Stimulated activated CD4-positive, alpha-beta T cell treated with anti-CD3 and anti-CD28 coated beads, Interleukin-12 subunit alpha, Interleukin-12 subunit beta, amount 100 ng/mL, for 24 hours (primary cell): Measurements from ENCODE around the gene TMEM219.
"Not testable (repeated sequence)": the region's sequence is repeated elsewhere in the genome, so short reads cannot be mapped to it uniquely, and the experiment has no call there.

Experiments
- DNase-seq, 2 experiments: peaks; one replicate each; pipeline ENCODE4 v3.0.0-alpha.2; 2020; ENCODE audit warnings: low read depth in 2 of 2

The TMEM219 gene

GRCh38 chr16:29951625-29952365, 10.1 kb upstream of the TMEM219 start:
- DNase-seq: no peak

GRCh38 chr16:29958756-29959155, 3.1 kb upstream of the TMEM219 start:
- no peak for DNase-seq

GRCh38 chr16:29959293-29959692, 2.6 kb upstream of the TMEM219 start:
- DNase-seq: no peak

GRCh38 chr16:29959821-29960220, 2.1 kb upstream of the TMEM219 start:
- not testable (repeated sequence) for DNase-seq

- DNase-seq: no peak
These were observed 776 bp upstream of the TMEM219 start for GRCh38 chr16:29961127-29961478.

- no peak for DNase-seq
These were observed 590 bp downstream of the TMEM219 start for GRCh38 chr16:29962344-29962994.

GRCh38 chr16:29963021-29963743, 1.3 kb downstream of the TMEM219 start:
- no peak for DNase-seq

GRCh38 chr16:29968205-29968604, 6.3 kb downstream of the TMEM219 start:
- DNase-seq: no peak

GRCh38 chr16:29971304-29971703, 9.4 kb downstream of the TMEM219 start:
- no peak for DNase-seq

- DNase-seq: no peak
These were observed 10.6 kb downstream of the TMEM219 start for GRCh38 chr16:29972500-29972899.

GRCh38 chr16:29972992-29973383, 11.1 kb downstream of the TMEM219 start:
- DNase-seq: no peak

- DNase-seq: peak; percentile 93 to 95
These were observed 11.7 kb downstream of the TMEM219 start, which contains the start of gene TAOK2 for GRCh38 chr16:29973384-29974246. Gene TAOK2 (plus strand): TSS chr16:29973868. CDS start chr16:29977773, 3,905 bp downstream.

GRCh38 chr16:29974291-29975133, 12.6 kb downstream of the TMEM219 start:
- DNase-seq: no peak

GRCh38 chr16:29975134-29975538, 13.3 kb downstream of the TMEM219 start:
- DNase-seq: no peak

- no peak for DNase-seq
These were observed 14.1 kb downstream of the TMEM219 start for GRCh38 chr16:29975811-29976511.

GRCh38 chr16:29977063-29977825, 15.4 kb downstream of the TMEM219 start:
- no peak for DNase-seq

- DNase-seq: no peak
These were observed 16.2 kb downstream of the TMEM219 start for GRCh38 chr16:29978081-29978480.

- DNase-seq: no peak
These were observed 16.8 kb downstream of the TMEM219 start for GRCh38 chr16:29978564-29979270.
